ENCODE results near the gene SAP30L.

The SAP30L gene

GRCh38 chr5:154445422-154446194 lies at the start of gene SAP30L:
Gene SAP30L (plus strand): TSS chr5:154445997. CDS start chr5:154446605, 608 bp downstream.
- peak within 1 kb of the TSS; percentile 90 for H3K4me3 ChIP-seq (ENCODE audit: low read depth, low read length)
- TF ChIP-seq CTCF (IDR thresholded peaks at IDR 0.05; ENCODE audit: insufficient read depth, low read depth, low read length, missing control alignments): no peak
- DNase-seq (ENCODE audit: low read depth): peak; percentile 96

- no peak for DNase-seq (ENCODE audit: low read depth)
- TF ChIP-seq CTCF (IDR thresholded peaks at IDR 0.05; ENCODE audit: insufficient read depth, low read depth, low read length, missing control alignments): no peak
- no peak overlapping the region for H3K4me3 ChIP-seq (ENCODE audit: low read depth, low read length)
Measured at GRCh38 chr5:154396128-154396527, 49.7 kb upstream of the SAP30L start.

- no peak overlapping the region for H3K4me3 ChIP-seq (ENCODE audit: low read depth, low read length)
- no peak for DNase-seq (ENCODE audit: low read depth)
- no peak for TF ChIP-seq CTCF (IDR thresholded peaks at IDR 0.05; ENCODE audit: insufficient read depth, low read depth, low read length, missing control alignments)
Measured at GRCh38 chr5:154397652-154398406, 48.0 kb upstream of the SAP30L start.

GRCh38 chr5:154400678-154401077 lies 45.1 kb upstream of the SAP30L start:
- no peak for TF ChIP-seq CTCF (IDR thresholded peaks at IDR 0.05; ENCODE audit: insufficient read depth, low read depth, low read length, missing control alignments)
- no peak for DNase-seq (ENCODE audit: low read depth)
- no peak overlapping the region for H3K4me3 ChIP-seq (ENCODE audit: low read depth, low read length)

- TF ChIP-seq CTCF (IDR thresholded peaks at IDR 0.05; ENCODE audit: insufficient read depth, low read depth, low read length, missing control alignments): no peak
- no peak overlapping the region for H3K4me3 ChIP-seq (ENCODE audit: low read depth, low read length)
- DNase-seq (ENCODE audit: low read depth): no peak
Measured at GRCh38 chr5:154401355-154401754, 44.4 kb upstream of the SAP30L start.

- H3K4me3 ChIP-seq (ENCODE audit: low read depth, low read length): no peak overlapping the region
- TF ChIP-seq CTCF (IDR thresholded peaks at IDR 0.05; ENCODE audit: insufficient read depth, low read depth, low read length, missing control alignments): no peak
- DNase-seq (ENCODE audit: low read depth): no peak
Measured at GRCh38 chr5:154401931-154402330, 43.9 kb upstream of the SAP30L start.

All from GM12865 (cell line).